Urinary bladder (tissue), 4 donors: Measurements from ENCODE around the gene ANXA4. TPM values are rescaled to one million over a fixed set of nuclear protein-coding genes. Genes with fewer than 3 reads are reported as not detected.
"Not testable (repeated sequence)": the region's sequence is repeated elsewhere in the genome, so short reads cannot be mapped to it uniquely, and the experiment has no call there.

Source experiments
- DNase-seq: peaks from one replicate; pipeline ENCODE4 v3.0.0-alpha.2; 2015; ENCODE audit errors: extremely low spot score
- H3K27ac ChIP-seq: one replicate; pipeline ENCODE4 v1.5.1; 2013; ENCODE audit warnings: low read depth, mild to moderate bottlenecking, moderate library complexity
- H3K36me3 ChIP-seq: one replicate; pipeline ENCODE4 v1.6.1; 2013; ENCODE audit warnings: mild to moderate bottlenecking, moderate library complexity; ENCODE audit not compliant: insufficient read depth
- H3K4me1 ChIP-seq: one replicate; pipeline ENCODE4 v1.6.1; 2013; ENCODE audit warnings: mild to moderate bottlenecking, moderate library complexity; ENCODE audit not compliant: insufficient read depth
- H3K4me3 ChIP-seq: one replicate; pipeline ENCODE4 v1.5.1; 2013; ENCODE audit warnings: low read depth, low read length
- WGBS: extraction: QIAGEN DNeasy Blood & Tissue Kit; methylation state at CpG from one replicate; pipeline ENCODE4 v1.1.7; 2013; 5-methylcytosine and 5-hydroxymethylcytosine counted together
- polyA plus RNA-seq: library from polyadenylated mRNA; stranded (reverse); fragments of 200-250 nt; gene quantifications from one replicate; pipeline ENCODE4 v1.2.3, GENCODE V29; 2013
- total RNA-seq: library from RNA; depleted of rRNA; stranded (reverse); fragments of >200 nt; gene quantifications from one replicate; pipeline ENCODE4 v1.2.3, GENCODE V29; 2014
- donor health status: healthy with polysubstance abuse.
- donor health status: healthy.

ANXA4 gene
- total and polyA plus RNA-seq, 2 donors, result 27.1 to 68.0 TPM

GRCh38 chr2:69770193-69770702 is 28.3 kb downstream of the ANXA4 start:
- H3K4me1 ChIP-seq, result peaks cover 4% of the 10 kb centered on the region
- 73% methylated on average over 5 of the region's 5 CpGs for WGBS
- no peak for DNase-seq
- no peak overlapping the region for H3K27ac ChIP-seq
- no peaks in the 10 kb centered on the region for H3K36me3 ChIP-seq
- no peak overlapping the region for H3K4me3 ChIP-seq

GRCh38 chr2:69770747-69771146 is 28.8 kb downstream of the ANXA4 start:
- H3K27ac ChIP-seq, result no peak overlapping the region
- H3K4me3 ChIP-seq, result no peak overlapping the region
- peaks cover 4% of the 10 kb centered on the region for H3K4me1 ChIP-seq
- H3K36me3 ChIP-seq, result no peaks in the 10 kb centered on the region
- no peak for DNase-seq
- WGBS, result 89% methylated on average over 10 of the region's 10 CpGs

GRCh38 chr2:69771461-69771860 is 29.5 kb downstream of the ANXA4 start:
- 98% methylated on average over 1 of the region's 1 CpG for WGBS
- Histone ChIP-seq H3K4me1 (peaks cover 2% of the 10 kb centered on the region), H3K27ac (no peak overlapping the region), H3K4me3 (no peak overlapping the region), H3K36me3 (no peaks in the 10 kb centered on the region)
- no peak for DNase-seq

DNA sequence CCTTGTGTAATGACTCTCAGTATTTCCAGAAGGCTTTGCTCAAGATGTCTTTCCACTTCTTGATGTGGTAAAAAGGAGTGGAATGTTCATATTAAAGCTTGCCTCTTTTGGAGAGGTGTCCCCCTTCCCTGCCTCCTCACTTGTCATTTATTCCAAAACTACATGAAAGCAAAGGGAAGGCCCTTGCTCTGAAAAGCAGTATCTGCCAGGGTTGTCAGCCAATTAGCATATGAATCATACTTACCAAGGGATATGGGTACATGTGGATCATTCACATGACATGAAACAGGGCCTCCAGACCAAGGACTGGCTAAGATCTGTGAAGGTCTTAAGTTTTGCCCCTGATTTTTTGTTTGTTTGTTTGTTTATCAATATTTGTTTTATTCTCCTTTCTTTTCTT is 31.3 kb downstream of the ANXA4 start:
- Histone ChIP-seq H3K36me3 (no peaks in the 10 kb centered on the region), H3K4me1 (peaks cover 2% of the 10 kb centered on the region), H3K4me3 (no peak overlapping the region), H3K27ac (peak overlapping the region; percentile 34)
- no peak for DNase-seq

- 94% methylated on average over 13 of the region's 13 CpGs for WGBS
These were observed 32.5 kb downstream of the ANXA4 start for GRCh38 chr2:69774258-69774983.

GRCh38 chr2:69774984-69775982 is 33.3 kb downstream of the ANXA4 start:
- Histone ChIP-seq H3K36me3 (no peaks in the 10 kb centered on the region), H3K4me3 (no peak overlapping the region), H3K27ac (no peak overlapping the region), H3K4me1 (peaks cover 2% of the 10 kb centered on the region)
- WGBS, result 75% methylated on average over 7 of the region's 7 CpGs
- DNase-seq, result no peak

More at GRCh38 chr2:69774258-69774983, 32.5 kb downstream of the ANXA4 start:
- not testable (repeated sequence) for H3K36me3 ChIP-seq, H3K27ac ChIP-seq, H3K4me1 ChIP-seq, DNase-seq, H3K4me3 ChIP-seq

GRCh38 chr2:69776886-69777785 is 35.2 kb downstream of the ANXA4 start:
- DNase-seq, result no peak
- Histone ChIP-seq H3K4me3 (no peak overlapping the region), H3K4me1 (peaks cover 2% of the 10 kb centered on the region), H3K27ac (no peak overlapping the region), H3K36me3 (no peaks in the 10 kb centered on the region)
- WGBS, result 86% methylated on average over 9 of the region's 9 CpGs

DNA sequence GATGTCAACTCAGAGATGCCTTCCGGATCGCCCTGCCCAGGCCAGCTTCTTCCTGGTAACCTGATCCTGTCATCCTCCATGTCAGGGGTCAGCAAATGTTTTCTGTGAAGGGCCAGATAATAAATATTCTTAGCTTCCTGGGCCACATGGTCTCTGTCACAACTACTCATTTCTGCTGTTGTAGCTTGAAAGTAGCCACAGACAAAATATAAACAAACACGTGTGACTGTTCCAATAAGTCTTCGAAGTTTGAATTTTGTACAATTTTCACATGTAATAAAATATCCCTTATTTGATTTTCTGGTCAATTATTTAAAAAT is 35.8 kb downstream of the ANXA4 start:
- 82% methylated on average over 4 of the region's 4 CpGs for WGBS

GRCh38 chr2:69779258-69780001 is 37.5 kb downstream of the ANXA4 start:
- H3K36me3 ChIP-seq, result no peaks in the 10 kb centered on the region
- H3K4me3 ChIP-seq, result no peak overlapping the region
- WGBS, result 85% methylated on average over 5 of the region's 5 CpGs
- no peak for DNase-seq
- H3K4me1 ChIP-seq, result peaks cover 2% of the 10 kb centered on the region
- no peak overlapping the region for H3K27ac ChIP-seq

More for the DNA sequence above, 35.8 kb downstream of the ANXA4 start:
- Histone ChIP-seq H3K36me3 (no peaks in the 10 kb centered on the region), H3K4me3 (no peak overlapping the region), H3K4me1 (peaks cover 2% of the 10 kb centered on the region), H3K27ac (no peak overlapping the region)
- DNase-seq, result no peak

DNA sequence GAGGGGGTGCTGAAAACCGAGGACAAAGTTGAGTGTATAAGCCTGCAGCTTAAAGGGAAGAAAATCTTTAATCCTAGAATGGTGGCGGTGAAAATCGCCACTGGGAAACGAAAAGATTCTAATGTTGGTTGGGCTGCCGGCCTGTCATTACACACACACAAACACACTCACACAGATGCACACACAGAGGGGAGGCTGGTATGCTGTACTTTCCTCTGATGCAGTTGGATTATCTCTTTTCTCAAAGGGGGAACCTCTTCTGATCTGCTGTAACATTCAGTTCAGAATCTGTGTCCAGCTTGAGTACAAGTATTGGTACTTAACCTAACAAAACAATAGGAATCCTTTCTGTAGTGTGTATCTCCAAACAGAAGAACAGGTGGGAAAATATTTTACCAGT is 39.0 kb downstream of the ANXA4 start:
- no peak overlapping the region for H3K4me3 ChIP-seq
- 65% methylated on average over 5 of the region's 5 CpGs for WGBS
- H3K27ac ChIP-seq, result no peak overlapping the region
- DNase-seq, result no peak
- peaks cover 2% of the 10 kb centered on the region for H3K4me1 ChIP-seq
- H3K36me3 ChIP-seq, result no peaks in the 10 kb centered on the region

DNA sequence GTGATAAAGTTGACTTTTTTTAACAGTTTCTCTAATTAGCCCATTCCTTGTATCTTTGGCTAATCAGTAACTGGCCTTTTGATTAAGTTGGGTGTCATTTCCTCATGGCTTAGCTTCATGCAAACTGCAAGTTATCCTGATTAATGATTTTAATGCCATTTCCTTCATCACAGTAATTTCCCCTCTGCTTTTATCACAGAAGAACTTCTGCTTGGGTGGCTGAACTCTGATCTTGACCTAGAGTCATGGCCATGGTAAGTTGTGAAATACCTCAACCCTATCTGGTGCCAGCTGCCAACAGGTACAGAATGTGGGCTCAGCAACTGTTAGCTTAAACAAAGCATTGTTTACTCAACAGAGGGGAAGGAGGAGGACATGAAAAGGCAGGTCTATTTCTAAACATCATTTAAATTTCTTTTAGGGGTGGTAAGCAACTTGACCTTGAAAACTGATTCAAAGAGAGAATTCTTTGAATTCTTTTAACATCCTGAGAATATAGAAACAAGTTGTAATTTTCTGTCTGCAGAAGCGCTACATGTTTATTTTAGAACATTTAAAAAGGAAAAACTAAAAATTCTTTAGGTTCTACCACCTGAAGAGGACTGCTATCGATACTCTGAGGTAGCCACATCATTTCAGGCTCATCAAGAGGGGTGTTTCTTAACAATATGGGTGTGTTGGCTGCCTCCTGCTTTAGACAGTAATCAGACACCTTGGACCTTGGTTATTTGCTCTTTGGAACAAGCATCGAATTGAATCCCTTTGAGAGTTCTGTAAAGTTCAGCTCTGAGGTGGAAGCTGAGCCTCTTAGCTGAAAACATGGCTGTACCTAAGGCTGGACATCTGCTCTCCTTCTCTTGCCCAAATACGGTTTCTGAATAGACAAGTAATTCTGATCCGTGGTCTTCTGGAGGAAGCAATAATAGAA is 39.7 kb downstream of the ANXA4 start:
- H3K4me1 ChIP-seq, result peaks cover 2% of the 10 kb centered on the region
- H3K36me3 ChIP-seq, result no peaks in the 10 kb centered on the region
- 72% methylated on average over 5 of the region's 5 CpGs for WGBS
- H3K27ac ChIP-seq, result no peak overlapping the region
- no peak overlapping the region for H3K4me3 ChIP-seq
- DNase-seq, result no peak

DNA sequence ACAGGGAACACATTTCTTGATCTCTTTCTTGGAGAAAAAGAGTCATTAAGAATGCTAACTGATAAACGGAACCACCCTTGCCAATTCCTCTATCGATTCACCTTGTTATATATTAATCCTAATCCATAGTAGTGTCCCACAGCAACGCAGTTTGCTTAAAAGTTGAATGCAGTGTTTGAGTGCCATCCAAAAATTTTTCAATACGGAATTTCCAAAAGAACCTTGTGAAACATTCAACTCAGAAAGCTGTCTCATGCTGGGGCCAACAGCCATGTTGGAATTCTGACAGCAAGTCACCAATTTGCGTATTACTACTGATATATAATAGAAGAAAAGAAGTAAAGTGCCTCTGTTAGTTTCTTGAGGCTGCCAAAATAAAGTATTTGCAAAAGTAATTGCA is 42.3 kb downstream of the ANXA4 start:
- Histone ChIP-seq H3K36me3 (no peaks in the 10 kb centered on the region), H3K4me1 (no peaks in the 10 kb centered on the region), H3K27ac (no peak overlapping the region), H3K4me3 (no peak overlapping the region)
- DNase-seq, result no peak
- 91% methylated on average over 5 of the region's 5 CpGs for WGBS
